Neutrophil (primary cell): ENCODE data around the gene CREB3L1.

Experiments
- H3K27ac ChIP-seq: fragments of 200-600 bp; sonication (generic); 2 replicates; pipeline ENCODE4 v1.5.1; 2016; ENCODE audit warnings: mild to moderate bottlenecking, moderate library complexity
- H3K27me3 ChIP-seq: fragments of 200-600 bp; sonication (generic); 2 replicates; pipeline ENCODE4 v1.6.0; 2016; ENCODE audit warnings: mild to moderate bottlenecking
- H3K36me3 ChIP-seq: fragments of 200-600 bp; sonication (generic); 2 replicates; pipeline ENCODE4 v1.5.1; 2017
- H3K4me1 ChIP-seq, 2 experiments: fragments of 200-600 bp in 1 of 2; sonication (generic) in 1 of 2; 1 replicate in 1 of 2; 2 replicates in 1 of 2; pipeline versions ENCODE4 v1.5.1 to v1.6.1; 2013 to 2016; ENCODE audit warnings: low read depth in 1 of 2, low read length in 1 of 2, mild to moderate bottlenecking in 1 of 2, moderate library complexity in 1 of 2; ENCODE audit not compliant: control insufficient read depth in 1 of 2, insufficient read depth in 1 of 2
- H3K4me3 ChIP-seq, 2 experiments: fragments of 200-600 bp in 1 of 2; sonication (generic) in 1 of 2; 1 replicate in 1 of 2; 2 replicates in 1 of 2; pipeline ENCODE4 v1.5.1; 2013 to 2016; ENCODE audit warnings: low read depth in 1 of 2, low read length in 1 of 2, mild to moderate bottlenecking in 1 of 2, moderate library complexity in 1 of 2
- H3K9me3 ChIP-seq: fragments of 200-600 bp; sonication (generic); 2 replicates; pipeline ENCODE4 v1.5.1; 2016
- CTCF ChIP-seq: fragments of 200-600 bp; sonication (generic); IDR thresholded peaks from 2 replicates; pipeline ENCODE4 v1.5.1; 2016; ENCODE audit warnings: antibody characterized with exemption

CREB3L1 gene

GRCh38 chr11:46308631-46309419, 31.4 kb downstream of the CREB3L1 start:
- Histone ChIP-seq H3K27ac (peak overlapping the region; percentile 79), H3K4me3 (no peak overlapping the region), H3K9me3 (no peaks in the 10 kb centered on the region), H3K27me3 (no peaks in the 10 kb centered on the region), H3K36me3 (no peaks in the 10 kb centered on the region), H3K4me1 (peaks cover 18 to 20% of the 10 kb centered on the region in 2 experiments)
- TF ChIP-seq CTCF, result peak; percentile 78

- Histone ChIP-seq H3K27me3 (no peaks in the 10 kb centered on the region), H3K36me3 (no peaks in the 10 kb centered on the region), H3K9me3 (no peaks in the 10 kb centered on the region), H3K4me3 (peak overlapping the region in 1 of 2 experiments; percentile 14), H3K27ac (peak overlapping the region; percentile 79), H3K4me1 (peaks cover 18 to 22% of the 10 kb centered on the region in 2 experiments)
- peak; percentile 11 for TF ChIP-seq CTCF
These were observed 32.4 kb downstream of the CREB3L1 start for GRCh38 chr11:46309814-46310259.

GRCh38 chr11:46315033-46315738, 37.7 kb downstream of the CREB3L1 start:
- H3K4me1 ChIP-seq, result peaks cover 33 to 48% of the 10 kb centered on the region in 2 experiments
- no peaks in the 10 kb centered on the region for H3K9me3 ChIP-seq
- peak; percentile 97 for TF ChIP-seq CTCF
- H3K27ac ChIP-seq, result no peak overlapping the region
- no peaks in the 10 kb centered on the region for H3K36me3 ChIP-seq
- H3K27me3 ChIP-seq, result no peaks in the 10 kb centered on the region
- no peak overlapping the region for H3K4me3 ChIP-seq

GRCh38 chr11:46315783-46316563, 38.5 kb downstream of the CREB3L1 start:
- no peak for TF ChIP-seq CTCF

GRCh38 chr11:46319074-46319453, 41.6 kb downstream of the CREB3L1 start:
- Histone ChIP-seq H3K4me3 (peak overlapping the region; percentile 33 to 48), H3K36me3 (no peaks in the 10 kb centered on the region)

More at GRCh38 chr11:46315783-46316563, 38.5 kb downstream of the CREB3L1 start:
- no peaks in the 10 kb centered on the region for H3K36me3 ChIP-seq
- H3K27ac ChIP-seq, result no peak overlapping the region
- H3K9me3 ChIP-seq, result no peaks in the 10 kb centered on the region
- H3K27me3 ChIP-seq, result no peaks in the 10 kb centered on the region
- no peak overlapping the region for H3K4me3 ChIP-seq
- peaks cover 41 to 54% of the 10 kb centered on the region in 2 experiments for H3K4me1 ChIP-seq

More at GRCh38 chr11:46319074-46319453, 41.6 kb downstream of the CREB3L1 start:
- no peaks in the 10 kb centered on the region for H3K27me3 ChIP-seq
- peak overlapping the region; percentile 86 for H3K27ac ChIP-seq
- H3K4me1 ChIP-seq, result peaks cover 72 to 85% of the 10 kb centered on the region in 2 experiments
- no peaks in the 10 kb centered on the region for H3K9me3 ChIP-seq
- TF ChIP-seq CTCF, result no peak
